Measurements from ENCODE around the gene PDXK.

PDXK gene

GRCh38 chr21:43681650-43682049, 37.3 kb upstream of the PDXK start:
- TF ChIP-seq CSDC2 (CRISPR knock-in tag; IDR thresholded peaks at IDR 0.05) = no peak
- TF ChIP-seq ZNF70 (CRISPR knock-in tag; IDR thresholded peaks at IDR 0.05) = no peak
- TF ChIP-seq ARNTL (CRISPR knock-in tag; IDR thresholded peaks at IDR 0.05; ENCODE audit: borderline replicate concordance, low read depth) = no peak
- TF ChIP-seq GLIS3 (CRISPR knock-in tag; IDR thresholded peaks at IDR 0.05) = no peak
- TF ChIP-seq BACH2 (CRISPR knock-in tag; IDR thresholded peaks at IDR 0.05; ENCODE audit: borderline replicate concordance) = no peak
- TF ChIP-seq PPARA (CRISPR knock-in tag; IDR thresholded peaks at IDR 0.05; ENCODE audit: borderline replicate concordance) = no peak
- TF ChIP-seq TSHZ2 (CRISPR knock-in tag; IDR thresholded peaks at IDR 0.05) = no peak
- no peak for TF ChIP-seq PATZ1 (CRISPR knock-in tag; IDR thresholded peaks at IDR 0.05; ENCODE audit: borderline replicate concordance)
- no peak for TF ChIP-seq ISL1 (CRISPR knock-in tag; IDR thresholded peaks at IDR 0.05)
- ATAC-seq = no peak

GRCh38 chr21:43684424-43684823, 34.5 kb upstream of the PDXK start:
- no peak for ATAC-seq
- TF ChIP-seq RARB (CRISPR knock-in tag; IDR thresholded peaks at IDR 0.05) (no peak), ISL1 (CRISPR knock-in tag; IDR thresholded peaks at IDR 0.05) (no peak), TOX (CRISPR knock-in tag; IDR thresholded peaks at IDR 0.05; ENCODE audit: borderline replicate concordance) (no peak)

- no peak for TF ChIP-seq ESRRG (CRISPR knock-in tag; IDR thresholded peaks at IDR 0.05)
- TF ChIP-seq CSRNP3 (CRISPR knock-in tag; IDR thresholded peaks at IDR 0.05) = no peak
- no peak for TF ChIP-seq TOX (CRISPR knock-in tag; IDR thresholded peaks at IDR 0.05; ENCODE audit: borderline replicate concordance)
- no peak for TF ChIP-seq ISL1 (CRISPR knock-in tag; IDR thresholded peaks at IDR 0.05)
- TF ChIP-seq TCF4 (CRISPR knock-in tag; IDR thresholded peaks at IDR 0.05; ENCODE audit: borderline replicate concordance) = no peak
- TF ChIP-seq ZNF565 (CRISPR knock-in tag; conservative IDR thresholded peaks at IDR 0.05; ENCODE audit: low read depth) = no peak
- no peak for ATAC-seq
Measured at GRCh38 chr21:43686811-43687565, 31.9 kb upstream of the PDXK start.

- no peak for ATAC-seq
Measured at GRCh38 chr21:43687566-43688399, 31.1 kb upstream of the PDXK start.

More at GRCh38 chr21:43687566-43688399, 31.1 kb upstream of the PDXK start:
- no peak for TF ChIP-seq ARNTL (CRISPR knock-in tag; IDR thresholded peaks at IDR 0.05; ENCODE audit: borderline replicate concordance, low read depth)
- TF ChIP-seq ZNF8 (CRISPR knock-in tag; IDR thresholded peaks at IDR 0.05) = no peak
- no peak for TF ChIP-seq PPARA (CRISPR knock-in tag; IDR thresholded peaks at IDR 0.05; ENCODE audit: borderline replicate concordance)
- TF ChIP-seq RARB (CRISPR knock-in tag; IDR thresholded peaks at IDR 0.05) = no peak
- TF ChIP-seq CSRNP3 (CRISPR knock-in tag; IDR thresholded peaks at IDR 0.05) = no peak
- no peak for TF ChIP-seq CREB5 (CRISPR knock-in tag; IDR thresholded peaks at IDR 0.05; ENCODE audit: low read depth)
- no peak for TF ChIP-seq ZC3H10 (CRISPR knock-in tag; IDR thresholded peaks at IDR 0.05)
- TF ChIP-seq TSHZ2 (CRISPR knock-in tag; IDR thresholded peaks at IDR 0.05) = no peak
- no peak for TF ChIP-seq ZFP3 (CRISPR knock-in tag; IDR thresholded peaks at IDR 0.05)
- TF ChIP-seq TOX (CRISPR knock-in tag; IDR thresholded peaks at IDR 0.05; ENCODE audit: borderline replicate concordance) = no peak

All from SK-N-SH treated with all-trans-retinoic acid at 6 μM for 48 hours (cell line).